GM23338 (cell line): ENCODE data around the gene RFPL2. TPM values are rescaled to one million over a fixed set of nuclear protein-coding genes. Genes with fewer than 3 reads are reported as not detected.

ENCODE experiments used
- ATAC-seq: fragments of 200-7000 bp; cut with Tn5 transposase; 3 replicates; pipeline ENCODE4 v1.9.1; 2020
- DNase-seq: peaks from one replicate; pipeline ENCODE4 v3.0.0-alpha.2; 2015; ENCODE audit warnings: low spot score
- H2AFZ ChIP-seq: fragments of 200-600 bp; sonication (generic); 2 replicates; pipeline ENCODE4 v1.8.0; 2016; ENCODE audit warnings: antibody characterized with exemption, mild to moderate bottlenecking, moderate library complexity
- H3F3A ChIP-seq: fragments of 200-600 bp; sonication (generic); replicated peaks from 2 replicates; pipeline ENCODE4 v1.8.0; 2017; ENCODE audit warnings: antibody characterized with exemption, mixed run types, low read depth
- H3K27ac ChIP-seq: fragments of 200-600 bp; sonication (generic); 2 replicates; pipeline ENCODE4 v1.6.1; 2016; ENCODE audit warnings: low read depth
- H3K27me3 ChIP-seq: fragments of 200-600 bp; sonication (generic); 2 replicates; pipeline ENCODE4 v1.8.0; 2016; ENCODE audit warnings: mild to moderate bottlenecking, mixed run types, moderate library complexity; ENCODE audit not compliant: insufficient read depth
- H3K36me3 ChIP-seq: fragments of 200-600 bp; sonication (generic); 2 replicates; pipeline ENCODE4 v1.8.0; 2016; ENCODE audit warnings: mild to moderate bottlenecking; ENCODE audit not compliant: insufficient read depth
- H3K4me1 ChIP-seq: fragments of 200-600 bp; sonication (generic); 2 replicates; pipeline ENCODE4 v1.8.0; 2016; ENCODE audit warnings: mild to moderate bottlenecking, moderate library complexity; ENCODE audit not compliant: insufficient read depth
- H3K4me2 ChIP-seq: fragments of 200-600 bp; sonication (generic); 2 replicates; pipeline ENCODE4 v1.7.1; 2017; ENCODE audit warnings: mixed run types
- H3K4me3 ChIP-seq: fragments of 200-600 bp; sonication (generic); 2 replicates; pipeline ENCODE4 v1.6.1; 2016; ENCODE audit warnings: mixed run types
- H3K79me2 ChIP-seq: fragments of 200-600 bp; sonication (generic); replicated peaks from 2 replicates; pipeline ENCODE4 v1.8.0; 2017; ENCODE audit warnings: mild to moderate bottlenecking; ENCODE audit not compliant: insufficient read depth
- H3K9me2 ChIP-seq: fragments of 200-600 bp; sonication (generic); 2 replicates; pipeline ENCODE4 v1.8.0; 2017; ENCODE audit not compliant: insufficient read depth
- H4K20me1 ChIP-seq: fragments of 200-600 bp; sonication (generic); replicated peaks from 2 replicates; pipeline ENCODE4 v1.8.0; 2017; ENCODE audit warnings: mild to moderate bottlenecking; ENCODE audit not compliant: insufficient read depth
- H3K27ac Mint-ChIP-seq: 2 replicates; pipeline ENCODE4 v1.8.0; 2020; ENCODE audit warnings: inconsistent platforms, mild to moderate bottlenecking, moderate library complexity, mixed read lengths
- H3K27me3 Mint-ChIP-seq: 3 replicates; pipeline ENCODE4 v1.8.0; 2022; ENCODE audit warnings: low read depth, mild to moderate bottlenecking, moderate library complexity, mixed read lengths, inconsistent platforms; ENCODE audit not compliant: insufficient read depth, poor library complexity
- H3K36me3 Mint-ChIP-seq: 3 replicates; pipeline ENCODE4 v1.8.0; 2021; ENCODE audit warnings: low read depth, mild to moderate bottlenecking, inconsistent platforms, moderate library complexity, mixed read lengths
- H3K4me1 Mint-ChIP-seq: 3 replicates; pipeline ENCODE4 v1.8.0; 2020; ENCODE audit warnings: mild to moderate bottlenecking, inconsistent platforms, mixed read lengths
- H3K4me3 Mint-ChIP-seq: 3 replicates; pipeline ENCODE4 v1.8.0; 2021; ENCODE audit warnings: moderate library complexity, mild to moderate bottlenecking, inconsistent platforms, mixed read lengths
- H3K9me3 Mint-ChIP-seq: 3 replicates; pipeline ENCODE4 v1.8.0; 2020; ENCODE audit warnings: moderate library complexity, mild to moderate bottlenecking, inconsistent platforms, mixed read lengths
- CREB1 ChIP-seq: fragments of 250-450 bp; sonication (Bioruptor Pico); IDR thresholded peaks from 2 replicates; pipeline ENCODE4 v1.5.0; 2020; ENCODE audit warnings: low read depth, mild to moderate bottlenecking, moderate library complexity
- EZH2 ChIP-seq: fragments of 200-600 bp; sonication (generic); IDR thresholded peaks from one replicate; pipeline ENCODE4 v1.8.0; 2017; ENCODE audit warnings: antibody characterized with exemption, mild to moderate bottlenecking, low read depth; ENCODE audit not compliant: unreplicated experiment
- EZH2phosphoT487 ChIP-seq: fragments of 200-600 bp; sonication (generic); IDR thresholded peaks from one replicate; pipeline ENCODE4 v1.8.1; 2018; ENCODE audit warnings: antibody characterized with exemption; ENCODE audit not compliant: unreplicated experiment
- POLR2AphosphoS5 ChIP-seq: IDR thresholded peaks from 2 replicates; pipeline ENCODE4 v1.6.1; 2016; ENCODE audit warnings: antibody characterized with exemption, low read depth
- REST ChIP-seq: IDR thresholded peaks from one replicate; pipeline ENCODE4 v1.6.1; 2018; ENCODE audit warnings: antibody characterized with exemption; ENCODE audit not compliant: unreplicated experiment
- STAT1 ChIP-seq: IDR thresholded peaks from one replicate; pipeline ENCODE4 v1.6.1; 2016; ENCODE audit warnings: antibody characterized with exemption; ENCODE audit not compliant: unreplicated experiment
- ZNF114 ChIP-seq: fragments of 250-450 bp; sonication (Bioruptor Pico); IDR thresholded peaks from 2 replicates; pipeline ENCODE4 v1.5.0; 2020; ENCODE audit warnings: mild to moderate bottlenecking, moderate library complexity
- ZNF331 ChIP-seq: fragments of 250-450 bp; sonication (Bioruptor Pico); IDR thresholded peaks from 2 replicates; pipeline ENCODE4 v1.5.0; 2020; ENCODE audit warnings: low read depth, mild to moderate bottlenecking, moderate library complexity
- polyA plus RNA-seq: library from polyadenylated mRNA; unstranded; fragments of >200 nt; fragmentation: Nextera tagmentation; extraction: Ambion mirVana; gene quantifications from 2 replicates; pipeline ENCODE4 v1.2.1, GENCODE V29; 2016
- total RNA-seq: library from RNA; depleted of rRNA; stranded (reverse); fragments of >200 nt; shearing (Covaris generic); gene quantifications from 2 replicates; pipeline ENCODE4 v1.2.3, GENCODE V29; 2014
- TF ChIP-seq, protein P1 (sequence below): IDR thresholded peaks from 2 replicates; pipeline ENCODE4 v1.6.1; 2016; ENCODE audit warnings: antibody characterized with exemption
- TF ChIP-seq, protein P2 (sequence below): fragments of 250-450 bp; sonication (Bioruptor Pico); IDR thresholded peaks from 2 replicates; pipeline ENCODE4 v1.5.0; 2020; ENCODE audit warnings: mild to moderate bottlenecking, moderate library complexity
- TF ChIP-seq, protein P3 (sequence below), 2 experiments: fragments of 200-600 bp in 1 of 2; sonication (generic) in 1 of 2; conservative IDR thresholded peaks; 2 replicates each; pipeline versions ENCODE4 v1.5.1 to v1.6.1; 2016 to 2017; ENCODE audit warnings: antibody characterized with exemption in 2 of 2, low read depth in 2 of 2, mild to moderate bottlenecking in 2 of 2, moderate library complexity in 1 of 2

RFPL2 gene
- total and polyA plus RNA-seq, 2 experiments from 2014 or later = 0.45 TPM; not detected in 1

DNA sequence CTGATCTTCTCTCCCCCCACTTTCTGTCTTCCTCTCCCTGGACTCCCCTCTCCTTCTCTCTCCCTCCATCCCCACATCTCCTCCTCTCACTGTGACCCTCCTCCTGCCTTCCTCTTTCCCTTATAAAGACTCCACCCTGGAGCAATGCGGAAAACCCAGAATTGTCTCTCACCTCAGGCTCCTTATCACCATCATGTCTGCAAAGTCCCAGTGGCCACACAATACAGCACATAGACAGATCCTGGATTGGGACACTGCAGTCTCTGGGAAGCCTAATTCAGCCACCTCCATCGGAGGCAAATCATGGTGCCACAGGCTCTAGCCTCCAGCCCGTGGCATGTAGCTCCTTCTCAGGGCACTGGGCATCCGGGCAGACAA, 2.7 kb downstream of the RFPL2 start:
- ATAC-seq = no peak
- Histone ChIP-seq H3K27me3 (peaks cover 57% of the 10 kb centered on the region), H4K20me1 (no peaks in the 10 kb centered on the region), H3F3A (no peaks in the 10 kb centered on the region), H3K4me3 (peak overlapping the region; percentile 56), H3K36me3 (no peaks in the 10 kb centered on the region), H3K27ac (no peak overlapping the region), H3K4me1 (peaks cover 13% of the 10 kb centered on the region; the same call in 1 of the 2 replicates), H2AFZ (no peak overlapping the region; the same call in 1 of the 2 replicates), H3K9me2 (no peaks in the 10 kb centered on the region), H3K4me2 (peak overlapping the region; percentile 76), H3K79me2 (no peaks in the 10 kb centered on the region)
- peaks cover 51% of the 10 kb centered on the region for H3K4me1 Mint-ChIP-seq
- no peak overlapping the region for H3K27ac Mint-ChIP-seq
- peaks cover 3% of the 10 kb centered on the region; the same call in 2 of the 3 replicates for H3K36me3 Mint-ChIP-seq
- H3K27me3 Mint-ChIP-seq = peaks cover 56% of the 10 kb centered on the region
- DNase-seq = no peak
- TF ChIP-seq EZH2phosphoT487 (no peak), ZNF114 (CRISPR knock-in tag) (no peak), CREB1 (CRISPR knock-in tag) (no peak), EZH2 (no peak), ZNF331 (CRISPR knock-in tag) (no peak), REST (no peak), STAT1 (no peak), POLR2AphosphoS5 (no peak)
- TF ChIP-seq, protein P1, sequence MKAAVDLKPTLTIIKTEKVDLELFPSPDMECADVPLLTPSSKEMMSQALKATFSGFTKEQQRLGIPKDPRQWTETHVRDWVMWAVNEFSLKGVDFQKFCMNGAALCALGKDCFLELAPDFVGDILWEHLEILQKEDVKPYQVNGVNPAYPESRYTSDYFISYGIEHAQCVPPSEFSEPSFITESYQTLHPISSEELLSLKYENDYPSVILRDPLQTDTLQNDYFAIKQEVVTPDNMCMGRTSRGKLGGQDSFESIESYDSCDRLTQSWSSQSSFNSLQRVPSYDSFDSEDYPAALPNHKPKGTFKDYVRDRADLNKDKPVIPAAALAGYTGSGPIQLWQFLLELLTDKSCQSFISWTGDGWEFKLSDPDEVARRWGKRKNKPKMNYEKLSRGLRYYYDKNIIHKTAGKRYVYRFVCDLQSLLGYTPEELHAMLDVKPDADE = no peak
- TF ChIP-seq, protein P2, sequence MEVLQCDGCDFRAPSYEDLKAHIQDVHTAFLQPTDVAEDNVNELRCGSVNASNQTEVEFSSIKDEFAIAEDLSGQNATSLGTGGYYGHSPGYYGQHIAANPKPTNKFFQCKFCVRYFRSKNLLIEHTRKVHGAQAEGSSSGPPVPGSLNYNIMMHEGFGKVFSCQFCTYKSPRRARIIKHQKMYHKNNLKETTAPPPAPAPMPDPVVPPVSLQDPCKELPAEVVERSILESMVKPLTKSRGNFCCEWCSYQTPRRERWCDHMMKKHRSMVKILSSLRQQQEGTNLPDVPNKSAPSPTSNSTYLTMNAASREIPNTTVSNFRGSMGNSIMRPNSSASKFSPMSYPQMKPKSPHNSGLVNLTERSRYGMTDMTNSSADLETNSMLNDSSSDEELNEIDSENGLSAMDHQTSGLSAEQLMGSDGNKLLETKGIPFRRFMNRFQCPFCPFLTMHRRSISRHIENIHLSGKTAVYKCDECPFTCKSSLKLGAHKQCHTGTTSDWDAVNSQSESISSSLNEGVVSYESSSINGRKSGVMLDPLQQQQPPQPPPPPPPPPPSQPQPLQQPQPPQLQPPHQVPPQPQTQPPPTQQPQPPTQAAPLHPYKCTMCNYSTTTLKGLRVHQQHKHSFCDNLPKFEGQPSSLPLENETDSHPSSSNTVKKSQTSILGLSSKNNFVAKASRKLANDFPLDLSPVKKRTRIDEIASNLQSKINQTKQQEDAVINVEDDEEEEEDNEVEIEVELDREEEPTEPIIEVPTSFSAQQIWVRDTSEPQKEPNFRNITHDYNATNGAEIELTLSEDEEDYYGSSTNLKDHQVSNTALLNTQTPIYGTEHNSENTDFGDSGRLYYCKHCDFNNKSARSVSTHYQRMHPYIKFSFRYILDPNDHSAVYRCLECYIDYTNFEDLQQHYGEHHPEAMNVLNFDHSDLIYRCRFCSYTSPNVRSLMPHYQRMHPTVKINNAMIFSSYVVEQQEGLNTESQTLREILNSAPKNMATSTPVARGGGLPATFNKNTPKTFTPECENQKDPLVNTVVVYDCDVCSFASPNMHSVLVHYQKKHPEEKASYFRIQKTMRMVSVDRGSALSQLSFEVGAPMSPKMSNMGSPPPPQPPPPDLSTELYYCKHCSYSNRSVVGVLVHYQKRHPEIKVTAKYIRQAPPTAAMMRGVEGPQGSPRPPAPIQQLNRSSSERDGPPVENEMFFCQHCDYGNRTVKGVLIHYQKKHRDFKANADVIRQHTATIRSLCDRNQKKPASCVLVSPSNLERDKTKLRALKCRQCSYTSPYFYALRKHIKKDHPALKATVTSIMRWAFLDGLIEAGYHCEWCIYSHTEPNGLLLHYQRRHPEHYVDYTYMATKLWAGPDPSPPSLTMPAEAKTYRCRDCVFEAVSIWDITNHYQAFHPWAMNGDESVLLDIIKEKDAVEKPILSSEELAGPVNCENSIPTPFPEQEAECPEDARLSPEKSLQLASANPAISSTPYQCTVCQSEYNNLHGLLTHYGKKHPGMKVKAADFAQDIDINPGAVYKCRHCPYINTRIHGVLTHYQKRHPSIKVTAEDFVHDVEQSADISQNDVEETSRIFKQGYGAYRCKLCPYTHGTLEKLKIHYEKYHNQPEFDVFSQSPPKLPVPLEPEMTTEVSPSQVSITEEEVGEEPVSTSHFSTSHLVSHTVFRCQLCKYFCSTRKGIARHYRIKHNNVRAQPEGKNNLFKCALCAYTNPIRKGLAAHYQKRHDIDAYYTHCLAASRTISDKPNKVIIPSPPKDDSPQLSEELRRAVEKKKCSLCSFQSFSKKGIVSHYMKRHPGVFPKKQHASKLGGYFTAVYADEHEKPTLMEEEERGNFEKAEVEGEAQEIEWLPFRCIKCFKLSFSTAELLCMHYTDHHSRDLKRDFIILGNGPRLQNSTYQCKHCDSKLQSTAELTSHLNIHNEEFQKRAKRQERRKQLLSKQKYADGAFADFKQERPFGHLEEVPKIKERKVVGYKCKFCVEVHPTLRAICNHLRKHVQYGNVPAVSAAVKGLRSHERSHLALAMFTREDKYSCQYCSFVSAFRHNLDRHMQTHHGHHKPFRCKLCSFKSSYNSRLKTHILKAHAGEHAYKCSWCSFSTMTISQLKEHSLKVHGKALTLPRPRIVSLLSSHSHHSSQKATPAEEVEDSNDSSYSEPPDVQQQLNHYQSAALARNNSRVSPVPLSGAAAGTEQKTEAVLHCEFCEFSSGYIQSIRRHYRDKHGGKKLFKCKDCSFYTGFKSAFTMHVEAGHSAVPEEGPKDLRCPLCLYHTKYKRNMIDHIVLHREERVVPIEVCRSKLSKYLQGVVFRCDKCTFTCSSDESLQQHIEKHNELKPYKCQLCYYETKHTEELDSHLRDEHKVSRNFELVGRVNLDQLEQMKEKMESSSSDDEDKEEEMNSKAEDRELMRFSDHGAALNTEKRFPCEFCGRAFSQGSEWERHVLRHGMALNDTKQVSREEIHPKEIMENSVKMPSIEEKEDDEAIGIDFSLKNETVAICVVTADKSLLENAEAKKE (CRISPR knock-in tag) = no peak
- TF ChIP-seq, protein P3, sequence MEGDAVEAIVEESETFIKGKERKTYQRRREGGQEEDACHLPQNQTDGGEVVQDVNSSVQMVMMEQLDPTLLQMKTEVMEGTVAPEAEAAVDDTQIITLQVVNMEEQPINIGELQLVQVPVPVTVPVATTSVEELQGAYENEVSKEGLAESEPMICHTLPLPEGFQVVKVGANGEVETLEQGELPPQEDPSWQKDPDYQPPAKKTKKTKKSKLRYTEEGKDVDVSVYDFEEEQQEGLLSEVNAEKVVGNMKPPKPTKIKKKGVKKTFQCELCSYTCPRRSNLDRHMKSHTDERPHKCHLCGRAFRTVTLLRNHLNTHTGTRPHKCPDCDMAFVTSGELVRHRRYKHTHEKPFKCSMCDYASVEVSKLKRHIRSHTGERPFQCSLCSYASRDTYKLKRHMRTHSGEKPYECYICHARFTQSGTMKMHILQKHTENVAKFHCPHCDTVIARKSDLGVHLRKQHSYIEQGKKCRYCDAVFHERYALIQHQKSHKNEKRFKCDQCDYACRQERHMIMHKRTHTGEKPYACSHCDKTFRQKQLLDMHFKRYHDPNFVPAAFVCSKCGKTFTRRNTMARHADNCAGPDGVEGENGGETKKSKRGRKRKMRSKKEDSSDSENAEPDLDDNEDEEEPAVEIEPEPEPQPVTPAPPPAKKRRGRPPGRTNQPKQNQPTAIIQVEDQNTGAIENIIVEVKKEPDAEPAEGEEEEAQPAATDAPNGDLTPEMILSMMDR (conservative IDR thresholded peaks at IDR 0.05; ENCODE audit: low read depth in 2 of 2) = no peak
- 0 out of 3 replicates have a peak overlapping the region, but pooled peaks have one; percentile 73 for H3K4me3 Mint-ChIP-seq
- peaks cover 2% of the 10 kb centered on the region; the same call in 1 of the 3 replicates for H3K9me3 Mint-ChIP-seq
